Liver (tissue), 3 donors: Measurements from ENCODE around the gene DDX25.

Experiments
- CTCF ChIP-seq: fragments of 150-350 bp; IDR thresholded peaks from 2 replicates; pipeline ENCODE4 v1.5.1; 2017; ENCODE audit warnings: improper control_type of control experiment, low read depth, low read length; ENCODE audit not compliant: missing input control
- EGR1 ChIP-seq, 2 donors: IDR thresholded peaks; 2 replicates each; pipeline ENCODE4 v1.6.1; 2016 to 2018; ENCODE audit warnings: antibody characterized with exemption in 2 of 2, low read depth in 2 of 2
- FOXA1 ChIP-seq: IDR thresholded peaks from 2 replicates; pipeline ENCODE4 v1.6.1; 2016; ENCODE audit warnings: antibody characterized with exemption
- HNF4A ChIP-seq, 2 donors: conservative IDR thresholded peaks; 2 replicates each; pipeline ENCODE4 v1.6.1; 2016; ENCODE audit warnings: antibody characterized with exemption in 2 of 2, mild to moderate bottlenecking in 2 of 2
- HNF4G ChIP-seq: IDR thresholded peaks from 2 replicates; pipeline ENCODE4 v1.6.1; 2016; ENCODE audit warnings: antibody characterized with exemption
- JUND ChIP-seq, 2 donors: IDR thresholded peaks; 2 replicates each; pipeline ENCODE4 v1.6.1; 2016; ENCODE audit warnings: antibody characterized with exemption in 2 of 2
- MAX ChIP-seq: IDR thresholded peaks from 2 replicates; pipeline ENCODE4 v1.6.1; 2016; ENCODE audit warnings: antibody characterized with exemption
- RAD21 ChIP-seq, 2 donors: IDR thresholded peaks; 2 replicates each; pipeline ENCODE4 v1.6.1; 2016; ENCODE audit warnings: antibody characterized with exemption in 2 of 2, mild to moderate bottlenecking in 2 of 2
- REST ChIP-seq: IDR thresholded peaks from 2 replicates; pipeline ENCODE4 v1.6.1; 2016; ENCODE audit warnings: antibody characterized with exemption, mild to moderate bottlenecking
- RXRA ChIP-seq, 2 donors: IDR thresholded peaks; 2 replicates each; pipeline ENCODE4 v1.6.1; 2017 to 2018; ENCODE audit warnings: antibody characterized with exemption in 2 of 2, mild to moderate bottlenecking in 1 of 2
- TAF1 ChIP-seq: conservative IDR thresholded peaks from 2 replicates; pipeline ENCODE4 v1.6.1; 2016; ENCODE audit warnings: antibody characterized with exemption, mild to moderate bottlenecking
- YY1 ChIP-seq: IDR thresholded peaks from 2 replicates; pipeline ENCODE4 v1.6.1; 2016; ENCODE audit warnings: antibody characterized with exemption, mild to moderate bottlenecking
- ZBTB33 ChIP-seq: IDR thresholded peaks from 2 replicates; pipeline ENCODE4 v1.6.1; 2016; ENCODE audit warnings: antibody characterized with exemption
- donor health status: healthy.
- donor health status: healthy.

- TF ChIP-seq CTCF: no peak
- no peak for TF ChIP-seq HNF4A (conservative IDR thresholded peaks at IDR 0.05)
- TF ChIP-seq EGR1 (IDR thresholded peaks at IDR 0.05; ENCODE audit: low read depth in 2 of 2): no peak
- no peak for TF ChIP-seq JUND (IDR thresholded peaks at IDR 0.05)
- TF ChIP-seq REST: no peak
- TF ChIP-seq HNF4G: no peak
- no peak for TF ChIP-seq YY1
- TF ChIP-seq MAX: no peak
- TF ChIP-seq RXRA (IDR thresholded peaks at IDR 0.05): no peak
- TF ChIP-seq TAF1: no peak
- TF ChIP-seq ZBTB33: no peak
- no peak for TF ChIP-seq RAD21 (IDR thresholded peaks at IDR 0.05)
- no peak for TF ChIP-seq FOXA1
Observed at GRCh38 chr11:125916683-125917347, 12.5 kb downstream of the DDX25 start.
